ENCODE results near the gene DNAJC18.

DNAJC18 gene

GRCh38 chr5:139414581-139415130 is 24.7 kb downstream of the DNAJC18 start:
- Histone ChIP-seq H3K9me3 (ENCODE audit: low read length) (no peaks in the 10 kb centered on the region), H3K36me3 (ENCODE audit: insufficient read depth, low read length) (no peaks in the 10 kb centered on the region), H3K4me1 (ENCODE audit: insufficient read depth, low read length, severe bottlenecking) (no peaks in the 10 kb centered on the region), H3K9me2 (ENCODE audit: low read depth, low read length) (no peaks in the 10 kb centered on the region), H3K9ac (ENCODE audit: low read length) (no peak overlapping the region), H3K4me3 (ENCODE audit: low read depth, low read length, poor library complexity, severe bottlenecking) (no peak overlapping the region), H4K20me1 (ENCODE audit: insufficient read depth, low read length) (no peaks in the 10 kb centered on the region), H3K4me2 (ENCODE audit: low read length) (no peak overlapping the region), H3K79me2 (ENCODE audit: insufficient read depth, low read length) (no peaks in the 10 kb centered on the region), H3F3A (ENCODE audit: insufficient read depth, low read length) (no peaks in the 10 kb centered on the region), H3K27me3 (ENCODE audit: insufficient read depth, low read length) (no peaks in the 10 kb centered on the region), H2AFZ (ENCODE audit: low read length) (no peak overlapping the region), H3K27ac (ENCODE audit: low read depth, low read length, poor library complexity, severe bottlenecking) (no peak overlapping the region)
- TF ChIP-seq EZH2 (IDR thresholded peaks at IDR 0.05; ENCODE audit: borderline replicate concordance, low read length) (no peak), CTCF (IDR thresholded peaks at IDR 0.05; ENCODE audit: low read length) (no peak)

- no peak overlapping the region for H3K4me3 ChIP-seq (ENCODE audit: low read depth, low read length, poor library complexity, severe bottlenecking)
- TF ChIP-seq EZH2 (IDR thresholded peaks at IDR 0.05; ENCODE audit: borderline replicate concordance, low read length) (no peak), CTCF (IDR thresholded peaks at IDR 0.05; ENCODE audit: low read length) (no peak)
Observed at GRCh38 chr5:139413963-139414362, 25.4 kb downstream of the DNAJC18 start.

GRCh38 chr5:139413153-139413552 is 26.2 kb downstream of the DNAJC18 start:
- no peaks in the 10 kb centered on the region for H3K9me2 ChIP-seq (ENCODE audit: low read depth, low read length)
- peaks cover 6% of the 10 kb centered on the region for H3K4me1 ChIP-seq (ENCODE audit: insufficient read depth, low read length, severe bottlenecking)
- no peak overlapping the region for H3K4me2 ChIP-seq (ENCODE audit: low read length)
- no peaks in the 10 kb centered on the region for H3K79me2 ChIP-seq (ENCODE audit: insufficient read depth, low read length)
- no peaks in the 10 kb centered on the region for H3F3A ChIP-seq (ENCODE audit: insufficient read depth, low read length)
- TF ChIP-seq CTCF (IDR thresholded peaks at IDR 0.05; ENCODE audit: low read length) (no peak), EZH2 (IDR thresholded peaks at IDR 0.05; ENCODE audit: borderline replicate concordance, low read length) (no peak)
- H3K9me3 ChIP-seq (ENCODE audit: low read length): no peaks in the 10 kb centered on the region
- H3K27ac ChIP-seq (ENCODE audit: low read depth, low read length, poor library complexity, severe bottlenecking): no peak overlapping the region
- no peak overlapping the region for H2AFZ ChIP-seq (ENCODE audit: low read length)
- H3K9ac ChIP-seq (ENCODE audit: low read length): no peak overlapping the region
- H3K36me3 ChIP-seq (ENCODE audit: insufficient read depth, low read length): no peaks in the 10 kb centered on the region
- no peaks in the 10 kb centered on the region for H3K27me3 ChIP-seq (ENCODE audit: insufficient read depth, low read length)
- no peaks in the 10 kb centered on the region for H4K20me1 ChIP-seq (ENCODE audit: insufficient read depth, low read length)
- H3K4me3 ChIP-seq (ENCODE audit: low read depth, low read length, poor library complexity, severe bottlenecking): no peak overlapping the region

More at GRCh38 chr5:139413963-139414362, 25.4 kb downstream of the DNAJC18 start:
- no peaks in the 10 kb centered on the region for H3K27me3 ChIP-seq (ENCODE audit: insufficient read depth, low read length)
- H3K4me1 ChIP-seq (ENCODE audit: insufficient read depth, low read length, severe bottlenecking): no peaks in the 10 kb centered on the region
- H3K36me3 ChIP-seq (ENCODE audit: insufficient read depth, low read length): no peaks in the 10 kb centered on the region
- H3K9me3 ChIP-seq (ENCODE audit: low read length): no peaks in the 10 kb centered on the region
- no peaks in the 10 kb centered on the region for H4K20me1 ChIP-seq (ENCODE audit: insufficient read depth, low read length)
- no peaks in the 10 kb centered on the region for H3F3A ChIP-seq (ENCODE audit: insufficient read depth, low read length)
- no peaks in the 10 kb centered on the region for H3K9me2 ChIP-seq (ENCODE audit: low read depth, low read length)
- H3K27ac ChIP-seq (ENCODE audit: low read depth, low read length, poor library complexity, severe bottlenecking): no peak overlapping the region
- no peak overlapping the region for H2AFZ ChIP-seq (ENCODE audit: low read length)
- no peak overlapping the region for H3K9ac ChIP-seq (ENCODE audit: low read length)
- no peak overlapping the region for H3K4me2 ChIP-seq (ENCODE audit: low read length)
- H3K79me2 ChIP-seq (ENCODE audit: insufficient read depth, low read length): no peaks in the 10 kb centered on the region

All from OCI-LY1 (cell line).